GM12864 (cell line): ENCODE results near the gene CCBE1.

ENCODE experiments used
- DNase-seq: peaks from one replicate; pipeline ENCODE4 v3.0.0-alpha.2; 2011; ENCODE audit warnings: low read depth
- H3K4me3 ChIP-seq: 2 replicates; pipeline ENCODE4 v1.5.1; 2011; ENCODE audit warnings: mild to moderate bottlenecking, low read depth, low read length, control low read depth
- TF ChIP-seq, protein P1 (sequence below): IDR thresholded peaks from 2 replicates; pipeline ENCODE4 v1.5.1; 2011; ENCODE audit warnings: low read depth, mild to moderate bottlenecking, moderate library complexity, low read length, control low read depth, inconsistent platforms; ENCODE audit errors: missing control alignments

CCBE1 gene

DNA sequence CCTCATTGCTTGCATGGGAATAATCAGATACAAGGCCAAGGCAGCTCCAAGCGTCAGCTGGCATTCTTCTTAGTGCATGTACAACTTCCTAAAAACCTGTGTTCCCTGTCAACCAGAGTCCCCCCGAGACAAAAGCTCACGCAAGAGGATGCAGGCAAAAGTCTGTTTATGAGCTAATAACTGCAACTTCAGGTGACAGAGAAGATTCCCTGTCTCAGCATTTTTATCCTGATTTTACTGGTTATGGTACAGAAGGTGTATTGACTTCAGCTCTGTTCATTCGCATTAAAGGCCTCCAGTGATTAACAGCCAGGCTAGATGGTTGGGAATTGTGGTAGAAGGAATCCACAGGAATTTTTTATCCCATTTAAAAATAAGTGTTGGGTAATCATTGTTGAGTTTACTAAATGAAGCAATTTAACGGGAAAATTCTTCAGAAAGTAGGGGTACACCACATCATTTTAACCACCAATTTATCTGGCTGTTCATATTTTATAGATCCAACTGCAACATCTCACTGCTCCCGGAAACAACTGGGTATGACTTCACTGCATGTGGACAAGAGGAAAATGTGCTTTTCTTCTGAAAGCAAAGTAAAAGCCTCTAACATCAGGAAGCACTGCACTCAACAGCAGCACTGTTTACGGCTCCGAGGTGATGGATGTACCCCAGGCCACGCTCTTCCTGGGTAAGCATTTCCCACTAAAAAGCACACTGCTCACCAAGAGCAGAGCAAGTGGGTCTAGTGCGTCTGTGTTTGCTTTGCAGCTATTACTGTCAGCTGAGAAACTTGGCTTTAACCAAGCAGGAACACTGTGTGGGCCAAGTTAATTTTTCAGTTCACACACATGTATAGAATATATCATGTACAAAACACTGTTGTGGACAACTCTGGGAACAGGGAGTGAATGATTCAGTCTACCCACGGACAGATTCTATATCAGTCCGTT, 31.9 kb downstream of the CCBE1 start:
- TF ChIP-seq, protein P1, sequence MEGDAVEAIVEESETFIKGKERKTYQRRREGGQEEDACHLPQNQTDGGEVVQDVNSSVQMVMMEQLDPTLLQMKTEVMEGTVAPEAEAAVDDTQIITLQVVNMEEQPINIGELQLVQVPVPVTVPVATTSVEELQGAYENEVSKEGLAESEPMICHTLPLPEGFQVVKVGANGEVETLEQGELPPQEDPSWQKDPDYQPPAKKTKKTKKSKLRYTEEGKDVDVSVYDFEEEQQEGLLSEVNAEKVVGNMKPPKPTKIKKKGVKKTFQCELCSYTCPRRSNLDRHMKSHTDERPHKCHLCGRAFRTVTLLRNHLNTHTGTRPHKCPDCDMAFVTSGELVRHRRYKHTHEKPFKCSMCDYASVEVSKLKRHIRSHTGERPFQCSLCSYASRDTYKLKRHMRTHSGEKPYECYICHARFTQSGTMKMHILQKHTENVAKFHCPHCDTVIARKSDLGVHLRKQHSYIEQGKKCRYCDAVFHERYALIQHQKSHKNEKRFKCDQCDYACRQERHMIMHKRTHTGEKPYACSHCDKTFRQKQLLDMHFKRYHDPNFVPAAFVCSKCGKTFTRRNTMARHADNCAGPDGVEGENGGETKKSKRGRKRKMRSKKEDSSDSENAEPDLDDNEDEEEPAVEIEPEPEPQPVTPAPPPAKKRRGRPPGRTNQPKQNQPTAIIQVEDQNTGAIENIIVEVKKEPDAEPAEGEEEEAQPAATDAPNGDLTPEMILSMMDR = no peak
- no peak overlapping the region for H3K4me3 ChIP-seq
- DNase-seq = no peak

DNA sequence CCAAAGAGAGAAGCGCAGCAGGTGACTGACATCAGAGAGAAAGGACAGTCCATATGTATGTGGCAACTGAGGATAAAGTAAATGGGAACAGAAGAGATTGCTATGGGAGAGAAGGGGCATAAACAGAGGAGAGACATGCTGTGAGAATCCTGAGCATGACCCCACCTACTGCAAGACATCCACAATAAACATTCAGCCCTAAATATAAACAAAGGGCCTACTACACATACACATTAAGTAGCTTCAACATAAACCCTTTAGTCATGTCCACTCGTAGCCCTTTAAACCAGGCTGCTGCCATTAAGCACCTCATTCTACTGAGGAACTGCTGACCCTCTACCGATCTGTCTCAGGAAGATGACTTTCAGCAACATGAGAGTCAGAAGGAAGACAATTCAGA, 32.9 kb downstream of the CCBE1 start:
- no peak overlapping the region for H3K4me3 ChIP-seq
- no peak for DNase-seq

DNA sequence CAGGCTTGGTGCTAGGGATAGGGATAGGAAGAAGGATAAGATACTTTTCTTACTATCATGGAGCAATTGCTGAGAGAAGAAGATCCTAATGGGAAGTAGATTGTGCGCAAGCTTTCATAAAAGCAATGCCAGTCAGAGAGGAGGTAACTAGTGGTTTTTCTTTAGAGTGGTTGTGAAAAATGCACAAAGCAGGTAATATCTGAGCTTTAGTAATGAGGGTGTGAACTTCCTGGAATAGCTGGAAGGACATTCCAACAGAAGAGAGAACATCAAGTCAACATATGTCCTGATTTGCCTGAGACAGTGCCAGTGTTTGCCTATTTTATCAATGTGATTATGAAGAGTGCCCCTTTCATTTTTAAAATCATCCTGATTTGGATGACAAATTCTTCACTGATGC, 34.1 kb downstream of the CCBE1 start:
- TF ChIP-seq, protein P1 = no peak
- H3K4me3 ChIP-seq = no peak overlapping the region
- DNase-seq = no peak

More for the DNA sequence above, 32.9 kb downstream of the CCBE1 start:
- TF ChIP-seq, protein P1 = no peak

DNA sequence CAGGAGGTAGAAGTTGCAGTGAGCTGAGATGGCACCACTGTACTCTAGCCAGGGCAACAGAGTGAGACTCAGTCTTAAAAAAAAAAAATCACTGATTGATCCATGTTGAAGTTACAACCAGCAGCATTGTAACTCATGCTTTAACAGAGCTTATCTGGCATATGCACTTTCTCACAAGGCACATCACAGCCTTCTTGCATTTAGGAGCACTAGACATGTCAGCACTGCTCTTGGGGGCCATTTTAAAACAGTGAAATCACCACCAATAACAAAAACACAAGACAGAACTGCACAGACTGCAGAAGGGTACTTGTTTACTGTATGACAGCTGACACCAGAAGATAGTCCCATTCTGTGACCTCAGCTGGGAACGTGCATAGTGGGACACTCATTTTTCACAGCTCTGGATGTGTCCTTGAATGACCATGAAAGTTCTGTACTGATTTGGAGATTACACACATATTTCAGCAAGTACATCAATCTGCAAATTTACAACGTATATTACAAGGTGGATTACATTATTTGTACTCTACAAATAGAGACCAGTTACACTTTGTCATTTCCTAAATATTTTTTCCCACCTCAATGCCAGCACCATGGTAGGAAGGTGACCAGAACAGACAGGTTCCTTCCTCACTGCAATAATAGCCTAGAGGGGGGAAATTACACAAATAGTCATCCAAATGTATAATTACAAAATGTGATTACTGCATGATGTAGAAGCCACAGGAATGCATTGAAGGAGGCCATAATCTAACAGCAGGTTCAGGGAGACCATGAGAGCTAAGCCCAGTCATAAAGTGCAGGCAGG, 35.1 kb downstream of the CCBE1 start:
- no peak for DNase-seq
- TF ChIP-seq, protein P1 = no peak
- H3K4me3 ChIP-seq = no peak overlapping the region

DNA sequence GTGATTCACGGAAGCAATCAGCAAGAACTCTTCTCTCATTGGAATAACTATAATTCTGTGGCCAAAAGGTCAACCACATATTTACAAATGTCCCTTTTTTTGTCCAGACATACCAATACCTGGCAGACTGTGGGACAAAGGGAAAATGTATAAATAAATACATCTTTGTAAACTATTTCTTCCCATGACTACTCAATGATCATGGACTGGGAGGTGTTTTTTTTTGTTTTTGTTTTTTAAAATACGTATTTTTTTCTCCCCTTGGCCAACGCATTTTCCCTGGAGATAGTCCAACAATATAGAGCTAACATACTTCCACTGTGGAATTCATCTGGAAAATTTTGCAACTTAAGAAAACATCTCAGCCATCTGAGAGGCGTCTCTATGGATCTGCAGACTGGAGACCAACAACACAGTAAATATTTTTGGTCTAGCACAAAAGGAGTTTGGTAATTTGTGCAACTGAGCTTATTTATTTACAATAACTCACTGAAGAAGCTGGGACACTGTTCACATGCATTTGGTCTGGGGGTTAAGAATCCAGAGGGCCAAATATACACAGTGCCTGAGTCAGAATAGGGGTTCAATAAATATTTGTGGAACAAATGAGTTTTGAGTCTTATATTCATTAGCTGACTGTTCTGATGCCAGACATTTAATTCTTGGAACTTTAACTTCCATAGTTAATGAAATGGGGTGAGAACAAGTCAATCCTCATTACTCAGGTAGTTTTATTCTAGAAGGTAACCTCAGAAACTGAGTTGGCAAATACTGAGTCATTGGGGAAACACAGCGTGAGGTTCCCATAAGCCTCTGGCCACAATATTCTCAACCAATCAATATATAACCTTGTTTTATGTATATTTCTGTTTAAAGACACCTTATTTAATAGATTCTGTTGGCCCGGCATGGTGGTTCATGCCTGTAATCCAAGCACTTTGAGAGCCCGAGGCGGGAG, 36.2 kb downstream of the CCBE1 start:
- no peak for DNase-seq
- no peak overlapping the region for H3K4me3 ChIP-seq
- TF ChIP-seq, protein P1 = no peak

DNA sequence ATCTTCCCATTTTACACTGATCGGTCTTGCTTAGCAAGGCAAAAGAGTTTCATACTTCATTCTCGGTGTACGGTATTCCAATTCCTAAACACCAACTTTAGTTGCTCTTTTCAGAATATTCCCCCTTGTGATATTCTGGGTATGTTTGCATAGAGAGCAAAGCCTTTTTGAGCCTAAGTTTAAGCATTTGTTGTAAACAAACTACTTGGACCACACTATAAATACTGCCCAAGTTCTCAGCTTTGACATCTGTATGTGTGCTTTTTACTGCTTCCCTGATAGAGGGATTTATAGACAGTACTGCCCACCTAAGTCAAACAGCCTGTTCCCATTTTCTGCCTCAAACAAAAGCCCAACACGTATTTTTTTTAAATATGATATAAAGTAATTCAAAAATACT, 36.9 kb downstream of the CCBE1 start:
- TF ChIP-seq, protein P1 = no peak
- no peak for DNase-seq
- no peak overlapping the region for H3K4me3 ChIP-seq
